ENCODE results near the gene LARP4. TPM values are rescaled to one million over a fixed set of nuclear protein-coding genes. Genes with fewer than 3 reads are reported as not detected.

The LARP4 gene
- polyA plus RNA-seq, 3 donors, result 5.9 to 15.8 (median 11.7) TPM

- H3K4me3 ChIP-seq (replicated peaks in 1 of 3; ENCODE audit: low read depth in 2 of 3, low read length in 3 of 3), result peak overlapping the region in 1 of 3 experiments; percentile 89
- H3K36me3 ChIP-seq (replicated peaks in 1 of 2; ENCODE audit: control insufficient read depth in 1 of 2, insufficient read depth in 2 of 2, low read length in 2 of 2), result peaks cover 0 to 2% of the 10 kb centered on the region in 2 donors
- H3K9ac ChIP-seq (ENCODE audit: insufficient read depth, low read length, poor library complexity, severe bottlenecking), result no peak overlapping the region
- WGBS (ENCODE audit: insufficient coverage), result no CpG with 5 or more reads among the region's 7 CpGs
- Mint-ChIP-seq H3K4me1 (peaks cover 23% of the 10 kb centered on the region), H3K36me3 (no peaks in the 10 kb centered on the region), H3K9me3 (peaks cover 0 to 3% (median 0%) of the 10 kb centered on the region in 7 donors), H3K27ac (peak overlapping the region in 1 of 7 donors; percentile 94), H3K4me3 (peak overlapping the region; percentile 93 to 98), H3K27me3 (ENCODE audit: low read depth in 3 of 3) (peaks cover 0 to 6% (median 2%) of the 10 kb centered on the region in 3 donors)
- peaks cover 17 to 24% of the 10 kb centered on the region in 2 donors for H3K4me1 ChIP-seq (ENCODE audit: control insufficient read depth in 1 of 2, insufficient read depth in 2 of 2, low read length in 2 of 2)
- H3K4me2 ChIP-seq (replicated peaks; ENCODE audit: extremely low read depth, low read length, poor library complexity, severe bottlenecking), result peak overlapping the region; percentile 89
- no peak overlapping the region for H3K27ac ChIP-seq (ENCODE audit: low read depth in 1 of 2, low read length in 2 of 2)
- DNase-seq, result no peak
- H3K79me2 ChIP-seq (ENCODE audit: insufficient read depth, low read length), result peaks cover 66% of the 10 kb centered on the region
- no peaks in the 10 kb centered on the region for H3K27me3 ChIP-seq (ENCODE audit: control insufficient read depth in 2 of 2, insufficient read depth in 2 of 2, low read length in 2 of 2)
- intact Hi-C loops (cut with micrococcal nuclease), result no loop called here
- peaks cover 22% of the 10 kb centered on the region for H4K20me1 ChIP-seq (ENCODE audit: insufficient read depth, low read length)
- peak overlapping the region; percentile 90 for H2AFZ ChIP-seq (ENCODE audit: insufficient read depth, low read depth, low read length, poor library complexity, severe bottlenecking)
- no peak for TF ChIP-seq CTCF (IDR thresholded peaks at IDR 0.05)
- no peaks in the 10 kb centered on the region for H3K9me3 ChIP-seq (replicated peaks in 1 of 2; ENCODE audit: control insufficient read depth in 1 of 2, insufficient read depth in 1 of 2, low read length in 2 of 2)
These were observed 1.7 kb downstream of the LARP4 start for GRCh38 chr12:50402264-50403000.

- peak overlapping the region in 1 of 3 experiments; percentile 89 for H3K4me3 ChIP-seq (replicated peaks in 1 of 3; ENCODE audit: low read depth in 2 of 3, low read length in 3 of 3)
- Mint-ChIP-seq H3K4me1 (peaks cover 23% of the 10 kb centered on the region), H3K9me3 (peaks cover 0 to 3% (median 0%) of the 10 kb centered on the region in 7 donors)
These were observed 2.3 kb downstream of the LARP4 start for GRCh38 chr12:50403001-50403440.

More at GRCh38 chr12:50403001-50403440, 2.3 kb downstream of the LARP4 start:
- peak overlapping the region in 1 of 2 donors; percentile 30 for H3K4me3 Mint-ChIP-seq
- Histone ChIP-seq H3K4me2 (replicated peaks; ENCODE audit: extremely low read depth, low read length, poor library complexity, severe bottlenecking) (peak overlapping the region; percentile 89), H3K79me2 (ENCODE audit: insufficient read depth, low read length) (peaks cover 72% of the 10 kb centered on the region), H3K27me3 (ENCODE audit: control insufficient read depth in 2 of 2, insufficient read depth in 2 of 2, low read length in 2 of 2) (no peaks in the 10 kb centered on the region), H3K9ac (ENCODE audit: insufficient read depth, low read length, poor library complexity, severe bottlenecking) (no peak overlapping the region), H4K20me1 (ENCODE audit: insufficient read depth, low read length) (peaks cover 28% of the 10 kb centered on the region), H2AFZ (ENCODE audit: insufficient read depth, low read depth, low read length, poor library complexity, severe bottlenecking) (no peak overlapping the region), H3K36me3 (replicated peaks in 1 of 2; ENCODE audit: control insufficient read depth in 1 of 2, insufficient read depth in 2 of 2, low read length in 2 of 2) (peaks cover 0 to 2% of the 10 kb centered on the region in 2 donors), H3K4me1 (ENCODE audit: control insufficient read depth in 1 of 2, insufficient read depth in 2 of 2, low read length in 2 of 2) (peaks cover 17 to 24% of the 10 kb centered on the region in 2 donors), H3K27ac (ENCODE audit: low read depth in 1 of 2, low read length in 2 of 2) (no peak overlapping the region), H3K9me3 (replicated peaks in 1 of 2; ENCODE audit: control insufficient read depth in 1 of 2, insufficient read depth in 1 of 2, low read length in 2 of 2) (no peaks in the 10 kb centered on the region)
- TF ChIP-seq CTCF (IDR thresholded peaks at IDR 0.05), result no peak
- 38% methylated on average over 2 of the region's 3 CpGs for WGBS (ENCODE audit: insufficient coverage)
- H3K27me3 Mint-ChIP-seq (ENCODE audit: low read depth in 3 of 3), result peaks cover 0 to 6% (median 0%) of the 10 kb centered on the region in 3 donors
- intact Hi-C loops (cut with micrococcal nuclease), result no loop called here
- peak in 1 of 3 donors; percentile 12 for DNase-seq
- peak overlapping the region in 1 of 7 donors; percentile 94 for H3K27ac Mint-ChIP-seq
- H3K36me3 Mint-ChIP-seq, result peaks cover 2 to 5% of the 10 kb centered on the region in 2 donors
